Measurements from ENCODE around the gene CALN1.
"Not testable (repeated sequence)": the region's sequence is repeated elsewhere in the genome, so short reads cannot be mapped to it uniquely, and the experiment has no call there.

CALN1 gene

DNA sequence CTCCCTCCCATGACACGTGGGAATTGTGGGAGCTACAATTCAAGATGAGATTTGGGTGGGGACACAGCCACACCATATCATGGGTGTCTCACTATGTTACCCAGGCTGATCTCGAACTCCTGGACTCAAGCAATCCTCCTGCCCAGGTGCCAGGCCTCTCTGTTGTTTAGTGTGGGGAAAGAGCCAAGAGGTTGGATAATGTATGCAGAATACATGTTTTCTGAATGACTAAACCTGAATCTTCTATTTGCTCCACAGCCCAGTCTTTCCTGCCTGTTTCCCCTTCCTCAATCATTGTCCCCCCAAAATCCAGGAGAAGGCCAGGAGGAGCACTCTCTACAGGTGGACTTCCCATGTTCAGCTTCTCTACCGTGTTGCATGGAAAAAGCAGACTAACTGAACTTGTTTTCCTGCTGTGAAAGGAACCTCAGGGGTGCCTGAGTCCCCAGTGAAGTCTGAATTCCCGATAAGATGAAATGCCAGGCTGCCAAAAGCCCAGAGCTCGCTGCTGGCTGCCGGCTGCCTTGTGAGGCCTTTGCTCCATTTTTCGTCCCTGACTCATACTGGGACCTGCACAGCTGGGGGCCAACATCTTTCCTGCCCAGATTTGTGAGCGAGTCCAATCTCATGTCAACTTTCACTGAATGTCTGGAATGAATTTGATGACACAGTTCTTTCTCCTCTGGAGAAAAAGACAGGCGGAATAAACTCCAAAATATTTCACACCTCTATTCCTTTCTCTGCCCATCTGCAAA lies 588.0 kb downstream of the CALN1 start:
- no peak for DNase-seq (ENCODE audit: extremely low read depth, low read depth)
- H3K4me3 ChIP-seq (replicated peaks; ENCODE audit: low read depth, low read length) = no peak overlapping the region
- TF ChIP-seq, protein P1, sequence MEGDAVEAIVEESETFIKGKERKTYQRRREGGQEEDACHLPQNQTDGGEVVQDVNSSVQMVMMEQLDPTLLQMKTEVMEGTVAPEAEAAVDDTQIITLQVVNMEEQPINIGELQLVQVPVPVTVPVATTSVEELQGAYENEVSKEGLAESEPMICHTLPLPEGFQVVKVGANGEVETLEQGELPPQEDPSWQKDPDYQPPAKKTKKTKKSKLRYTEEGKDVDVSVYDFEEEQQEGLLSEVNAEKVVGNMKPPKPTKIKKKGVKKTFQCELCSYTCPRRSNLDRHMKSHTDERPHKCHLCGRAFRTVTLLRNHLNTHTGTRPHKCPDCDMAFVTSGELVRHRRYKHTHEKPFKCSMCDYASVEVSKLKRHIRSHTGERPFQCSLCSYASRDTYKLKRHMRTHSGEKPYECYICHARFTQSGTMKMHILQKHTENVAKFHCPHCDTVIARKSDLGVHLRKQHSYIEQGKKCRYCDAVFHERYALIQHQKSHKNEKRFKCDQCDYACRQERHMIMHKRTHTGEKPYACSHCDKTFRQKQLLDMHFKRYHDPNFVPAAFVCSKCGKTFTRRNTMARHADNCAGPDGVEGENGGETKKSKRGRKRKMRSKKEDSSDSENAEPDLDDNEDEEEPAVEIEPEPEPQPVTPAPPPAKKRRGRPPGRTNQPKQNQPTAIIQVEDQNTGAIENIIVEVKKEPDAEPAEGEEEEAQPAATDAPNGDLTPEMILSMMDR (IDR thresholded peaks at IDR 0.05; ENCODE audit: low read depth, low read length, missing control alignments) = no peak

DNA sequence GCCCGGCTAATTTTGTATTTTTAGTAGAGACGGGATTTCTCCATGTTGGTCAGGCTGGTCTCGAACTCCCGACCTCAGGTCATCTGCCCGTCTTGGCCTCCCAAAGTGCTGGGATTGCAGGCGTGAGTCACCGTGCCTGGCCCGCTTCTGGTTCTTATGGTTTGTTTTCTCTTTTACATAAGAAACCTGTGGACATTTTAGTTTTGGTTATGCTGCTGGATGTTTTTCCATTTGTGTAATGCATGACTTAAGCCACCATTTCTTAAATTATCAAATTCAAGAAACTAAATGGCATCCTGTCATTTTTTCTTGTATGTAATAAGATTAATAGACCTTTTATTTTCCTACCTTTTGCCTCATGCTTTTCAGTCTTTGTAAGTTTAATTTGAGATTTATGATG lies 589.7 kb downstream of the CALN1 start:
- not testable (repeated sequence) for H3K4me3 ChIP-seq (replicated peaks; ENCODE audit: low read depth, low read length); DNase-seq (ENCODE audit: extremely low read depth, low read depth)

DNA sequence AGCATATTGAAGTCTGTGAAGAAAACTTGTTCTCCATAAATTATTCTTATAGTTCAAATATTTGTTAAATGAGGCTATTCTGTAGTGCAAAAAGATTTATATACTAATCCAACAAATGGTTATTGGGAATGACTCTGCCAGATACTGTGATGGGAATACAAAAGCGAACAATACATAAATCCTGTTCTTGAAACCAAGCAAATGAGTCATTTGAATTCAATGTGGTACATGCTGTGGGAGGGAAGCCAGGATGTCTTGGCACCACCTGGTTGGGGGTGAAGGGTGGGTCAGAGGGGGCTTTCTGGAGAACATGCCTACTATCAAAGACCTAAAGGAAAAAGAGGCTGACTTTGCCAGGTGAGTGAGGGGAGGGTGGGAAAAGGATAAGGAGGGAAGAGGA lies 594.2 kb downstream of the CALN1 start:
- TF ChIP-seq, protein P1 (IDR thresholded peaks at IDR 0.05; ENCODE audit: low read depth, low read length, missing control alignments) = no peak
- DNase-seq (ENCODE audit: extremely low read depth, low read depth) = no peak
- no peak overlapping the region for H3K4me3 ChIP-seq (replicated peaks; ENCODE audit: low read depth, low read length)

DNA sequence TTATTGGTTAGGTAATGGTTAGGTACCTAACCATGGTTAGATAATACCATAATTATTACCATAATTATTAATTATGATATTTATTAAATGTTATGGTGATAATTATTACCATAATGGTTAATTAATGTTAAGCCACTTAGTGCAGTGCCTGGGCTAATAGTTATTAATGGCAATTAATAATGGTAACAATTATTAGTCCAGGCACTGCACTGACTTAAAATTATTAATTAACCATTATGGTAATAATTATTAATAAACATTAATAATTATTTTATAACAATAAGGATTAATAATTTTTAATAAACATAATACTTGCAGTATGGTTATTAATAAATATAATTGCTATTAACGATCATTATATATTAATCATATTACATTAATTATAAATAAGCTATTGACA lies 604.0 kb downstream of the CALN1 start:
- TF ChIP-seq, protein P1 (IDR thresholded peaks at IDR 0.05; ENCODE audit: low read depth, low read length, missing control alignments) = no peak
- DNase-seq (ENCODE audit: extremely low read depth, low read depth) = no peak
- H3K4me3 ChIP-seq (replicated peaks; ENCODE audit: low read depth, low read length) = no peak overlapping the region

DNA sequence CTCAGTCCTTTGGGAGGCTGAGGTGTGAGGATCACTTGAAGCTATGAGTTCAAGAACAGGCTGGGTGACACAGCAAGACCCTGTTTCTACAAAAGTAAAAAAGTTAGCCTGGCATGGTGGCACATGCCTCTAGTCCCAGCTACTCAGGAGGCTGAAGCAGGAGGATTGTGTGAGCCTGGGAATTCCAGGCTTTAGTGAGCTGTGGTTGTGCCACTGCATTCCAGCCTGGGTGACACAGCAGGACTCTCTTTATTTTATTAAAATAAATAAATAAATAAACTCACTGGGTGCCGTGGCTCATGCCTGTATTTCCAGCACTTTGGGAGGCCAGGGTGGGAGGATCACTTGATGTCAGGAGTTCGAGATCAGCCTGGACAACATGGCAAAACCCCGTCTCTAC lies 607.9 kb downstream of the CALN1 start:
- DNase-seq (ENCODE audit: extremely low read depth, low read depth) = no peak
- TF ChIP-seq, protein P1 (IDR thresholded peaks at IDR 0.05; ENCODE audit: low read depth, low read length, missing control alignments) = no peak
- H3K4me3 ChIP-seq (replicated peaks; ENCODE audit: low read depth, low read length) = no peak overlapping the region

DNA sequence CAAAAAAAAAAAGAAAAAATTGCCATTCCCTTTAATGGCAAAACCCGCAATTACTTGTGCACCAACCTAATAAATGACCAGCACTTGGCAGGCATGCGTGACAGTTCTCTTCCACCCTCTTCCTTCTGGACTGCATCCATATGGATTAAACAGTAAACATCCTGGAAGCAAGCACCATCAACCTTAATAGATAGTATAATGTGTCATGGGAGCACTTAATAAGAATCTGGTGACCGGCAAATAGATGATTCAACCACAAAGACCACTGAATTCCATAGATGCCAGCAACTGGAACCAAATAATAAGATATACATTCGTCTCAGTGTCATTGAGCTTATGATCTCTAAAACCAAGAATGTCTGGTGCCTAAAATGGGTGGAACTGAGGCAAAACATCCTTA lies 610.2 kb downstream of the CALN1 start:
- TF ChIP-seq, protein P1 (IDR thresholded peaks at IDR 0.05; ENCODE audit: low read depth, low read length, missing control alignments) = no peak
- no peak for DNase-seq (ENCODE audit: extremely low read depth, low read depth)

DNA sequence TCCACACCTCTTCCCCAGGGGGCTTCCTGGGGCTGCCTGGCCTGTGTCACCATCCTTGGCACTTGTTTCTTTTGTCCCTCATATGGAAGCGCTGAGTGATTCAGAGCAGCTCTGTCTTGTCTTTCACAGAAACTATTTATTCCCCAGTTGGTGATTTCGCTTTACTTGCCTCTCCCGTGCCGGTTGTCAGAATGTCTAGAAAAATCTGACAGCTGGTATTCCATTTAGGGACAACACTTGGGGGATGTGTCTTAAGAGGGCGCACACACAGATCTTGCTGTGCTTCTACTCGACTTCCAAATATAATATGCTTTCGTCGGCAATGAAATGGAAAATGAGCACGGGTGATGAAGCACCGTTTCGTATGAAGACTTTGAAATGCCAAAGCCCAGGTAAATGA lies 611.8 kb downstream of the CALN1 start:
- H3K4me3 ChIP-seq (replicated peaks; ENCODE audit: low read depth, low read length) = no peak overlapping the region
- DNase-seq (ENCODE audit: extremely low read depth, low read depth) = no peak
- TF ChIP-seq, protein P1 (IDR thresholded peaks at IDR 0.05; ENCODE audit: low read depth, low read length, missing control alignments) = no peak

More for the DNA sequence above, 610.2 kb downstream of the CALN1 start:
- no peak overlapping the region for H3K4me3 ChIP-seq (replicated peaks; ENCODE audit: low read depth, low read length)
